GM18526 (cell line): ENCODE results near the gene RAD51B.

Experiments
- POLR2A ChIP-seq: IDR thresholded peaks from 3 replicates; pipeline ENCODE4 v1.6.1; 2011; ENCODE audit not compliant: insufficient read length; ENCODE audit errors: extremely low read depth

RAD51B gene

GRCh38 chr14:67859169-67859749, 39.7 kb downstream of the RAD51B start:
- no peak for TF ChIP-seq POLR2A

- no peak for TF ChIP-seq POLR2A
Observed at GRCh38 chr14:67863223-67863622, 43.6 kb downstream of the RAD51B start.

- no peak for TF ChIP-seq POLR2A
Observed at GRCh38 chr14:67875175-67876006, 55.8 kb downstream of the RAD51B start.

- TF ChIP-seq POLR2A: no peak
Observed at GRCh38 chr14:67879026-67879425, 59.4 kb downstream of the RAD51B start.

- no peak for TF ChIP-seq POLR2A
Observed at GRCh38 chr14:67881225-67881624, 61.6 kb downstream of the RAD51B start.

- no peak for TF ChIP-seq POLR2A
Observed at GRCh38 chr14:67882986-67883555, 63.5 kb downstream of the RAD51B start.

- TF ChIP-seq POLR2A: no peak
Observed at GRCh38 chr14:67883717-67884116, 64.1 kb downstream of the RAD51B start.

- no peak for TF ChIP-seq POLR2A
Observed at GRCh38 chr14:67886191-67886590, 66.6 kb downstream of the RAD51B start.

GRCh38 chr14:67887478-67887877, 67.9 kb downstream of the RAD51B start:
- no peak for TF ChIP-seq POLR2A

- TF ChIP-seq POLR2A: no peak
Observed at GRCh38 chr14:67889455-67889854, 69.9 kb downstream of the RAD51B start.

GRCh38 chr14:67892466-67893100, 73.0 kb downstream of the RAD51B start:
- TF ChIP-seq POLR2A: no peak

GRCh38 chr14:67900231-67900630, 80.7 kb downstream of the RAD51B start:
- TF ChIP-seq POLR2A: no peak

- TF ChIP-seq POLR2A: no peak
Observed at GRCh38 chr14:67908052-67908754, 88.6 kb downstream of the RAD51B start.

- no peak for TF ChIP-seq POLR2A
Observed at GRCh38 chr14:67911562-67911961, 92.0 kb downstream of the RAD51B start.

GRCh38 chr14:67916430-67916829, 96.9 kb downstream of the RAD51B start:
- TF ChIP-seq POLR2A: no peak
